Upper lobe of left lung (tissue), 6 donors: ENCODE measurements around the gene ITSN1. TPM values are rescaled to one million over a fixed set of nuclear protein-coding genes. Genes with fewer than 3 reads are reported as not detected.

ENCODE experiments used
- ATAC-seq, 2 donors: fragments of 200-7000 bp; cut with Tn5 transposase; one replicate each; pipeline ENCODE4 v1.9.1; 2022; ENCODE audit warnings: mild to moderate bottlenecking in 2 of 2, moderate library complexity in 2 of 2; ENCODE audit not compliant: low FRiP score in 2 of 2
- DNase-seq, 2 donors: peaks; one replicate each; pipeline ENCODE4 v3.0.0-alpha.2; 2019 to 2020
- H3K27ac ChIP-seq, 4 donors: fragments of 200-600 bp; sonication (generic); one replicate each; pipeline ENCODE4 v1.5.1; 2016 to 2019
- H3K27me3 ChIP-seq, 4 donors: fragments of 200-600 bp; sonication (generic); one replicate each; pipeline ENCODE4 v1.5.1; 2017 to 2019
- H3K36me3 ChIP-seq, 4 donors: fragments of 200-600 bp; sonication (generic); one replicate each; pipeline ENCODE4 v1.5.1; 2016 to 2019
- H3K4me1 ChIP-seq, 4 donors: fragments of 200-600 bp; sonication (generic); one replicate each; pipeline ENCODE4 v1.5.1; 2018 to 2019
- H3K4me3 ChIP-seq, 4 donors: fragments of 200-600 bp; sonication (generic); one replicate each; pipeline ENCODE4 v1.5.1; 2017 to 2019; ENCODE audit warnings: mild to moderate bottlenecking in 2 of 4, moderate library complexity in 1 of 4
- H3K9me3 ChIP-seq, 4 donors: fragments of 200-600 bp; sonication (generic); one replicate each; pipeline ENCODE4 v1.5.1; 2018 to 2019
- CTCF ChIP-seq, 6 experiments: fragments of 450-650 bp in 4 of 6; fragments of 200-600 bp in 2 of 6; sonication (generic) in 2 of 6; IDR thresholded peaks; one replicate each; pipeline ENCODE4 v1.5.1; 2016 to 2019; ENCODE audit warnings: antibody characterized with exemption in 6 of 6
- EP300 ChIP-seq, 4 donors: sonication (generic); formaldehyde crosslinking; IDR thresholded peaks; one replicate each; pipeline ENCODE4 v1.5.1; 2017; ENCODE audit warnings: antibody characterized with exemption in 4 of 4, control low read depth in 2 of 4
- POLR2A ChIP-seq, 4 donors: fragments of 450-650 bp; IDR thresholded peaks; one replicate each; pipeline ENCODE4 v1.5.1; 2016 to 2017; ENCODE audit warnings: antibody characterized with exemption in 4 of 4, mild to moderate bottlenecking in 2 of 4
- POLR2AphosphoS5 ChIP-seq, 2 donors: sonication (generic); formaldehyde crosslinking; IDR thresholded peaks; one replicate each; pipeline ENCODE4 v1.5.1; 2017; ENCODE audit warnings: antibody characterized with exemption in 2 of 2
- WGBS, 2 donors: methylation state at CpG; one replicate each; pipeline ENCODE4 v1.1.5; 2017 to 2018; 5-methylcytosine and 5-hydroxymethylcytosine counted together
- total RNA-seq, 6 donors: library from RNA; depleted of rRNA in 4 of 6; stranded (reverse); fragments of >200 nt in 4 of 6; gene quantifications; one replicate each; pipeline versions ENCODE4 v1.1.0 to v1.2.1, GENCODE V29; 2016 to 2021
- donor health status: DM: no; HTN: no; CAD: no; lungs with moderate emphysema.
- donor health status: DM: no; HTN: yes; CAD: no; lungs with severe emphysema.

Gene ITSN1
- total RNA-seq, 6 donors from 2014 or later: 19.3 to 103 (median 38.7) TPM

- Histone ChIP-seq H3K4me3 (no peak overlapping the region), H3K27me3 (no peaks in the 10 kb centered on the region), H3K4me1 (no peaks in the 10 kb centered on the region), H3K36me3 (peaks cover 0 to 4% (median 0%) of the 10 kb centered on the region in 4 donors), H3K27ac (no peak overlapping the region), H3K9me3 (no peaks in the 10 kb centered on the region)
- no peak for ATAC-seq
- DNase-seq: no peak
- TF ChIP-seq CTCF (IDR thresholded peaks at IDR 0.05) (no peak), POLR2AphosphoS5 (IDR thresholded peaks at IDR 0.05) (no peak), EP300 (IDR thresholded peaks at IDR 0.05) (no peak), POLR2A (IDR thresholded peaks at IDR 0.05) (no peak)
- WGBS, 2 donors: 88 to 93% methylated on average over 2 of the region's 2 CpGs
Observed at GRCh38 chr21:33734818-33735217, 92.5 kb downstream of the ITSN1 start.

GRCh38 chr21:33736569-33736968, 94.3 kb downstream of the ITSN1 start:
- Histone ChIP-seq H3K4me3 (no peak overlapping the region), H3K27ac (no peak overlapping the region), H3K27me3 (no peaks in the 10 kb centered on the region), H3K36me3 (peaks cover 0 to 4% (median 0%) of the 10 kb centered on the region in 4 donors), H3K4me1 (no peaks in the 10 kb centered on the region), H3K9me3 (no peaks in the 10 kb centered on the region)
- ATAC-seq (no peak), DNase-seq (no peak)
- TF ChIP-seq CTCF (IDR thresholded peaks at IDR 0.05) (no peak), POLR2A (IDR thresholded peaks at IDR 0.05) (no peak), POLR2AphosphoS5 (IDR thresholded peaks at IDR 0.05) (no peak), EP300 (IDR thresholded peaks at IDR 0.05) (no peak)
- 88 to 96% methylated on average over 3 of the region's 3 CpGs for WGBS, 2 donors

- Histone ChIP-seq H3K4me3 (no peak overlapping the region), H3K9me3 (no peaks in the 10 kb centered on the region), H3K36me3 (peaks cover 0 to 4% (median 0%) of the 10 kb centered on the region in 4 donors), H3K27ac (no peak overlapping the region), H3K27me3 (no peaks in the 10 kb centered on the region), H3K4me1 (no peaks in the 10 kb centered on the region)
- no peak for TF ChIP-seq POLR2A (IDR thresholded peaks at IDR 0.05)
- ATAC-seq (no peak), DNase-seq (no peak)
- 82 to 83% methylated on average over 5 of the region's 5 CpGs for WGBS, 2 donors
Observed at GRCh38 chr21:33739701-33740100, 97.4 kb downstream of the ITSN1 start.

- no peak overlapping the region for H3K27ac ChIP-seq
- no peak for TF ChIP-seq EP300 (IDR thresholded peaks at IDR 0.05)
- TF ChIP-seq POLR2A (IDR thresholded peaks at IDR 0.05): no peak
- no peak for TF ChIP-seq CTCF (IDR thresholded peaks at IDR 0.05)
- TF ChIP-seq POLR2AphosphoS5 (IDR thresholded peaks at IDR 0.05): no peak
- no peak for DNase-seq
- H3K36me3 ChIP-seq: no peaks in the 10 kb centered on the region
- H3K4me1 ChIP-seq: no peaks in the 10 kb centered on the region
- no peaks in the 10 kb centered on the region for H3K27me3 ChIP-seq
- H3K9me3 ChIP-seq: peaks cover 0 to 11% (median 3%) of the 10 kb centered on the region in 4 donors
- ATAC-seq: no peak
- WGBS, 2 donors: 97% methylated on average over 2 of the region's 2 CpGs
- no peak overlapping the region for H3K4me3 ChIP-seq
Observed at GRCh38 chr21:33747420-33747819, 105.1 kb downstream of the ITSN1 start.

- DNase-seq (no peak), ATAC-seq (no peak)
- no peaks in the 10 kb centered on the region for H3K4me1 ChIP-seq
- H3K27ac ChIP-seq: no peak overlapping the region
- H3K27me3 ChIP-seq: no peaks in the 10 kb centered on the region
- H3K4me3 ChIP-seq: no peak overlapping the region
- WGBS, 2 donors: 97 to 98% methylated on average over 3 of the region's 3 CpGs
- H3K9me3 ChIP-seq: peaks cover 0 to 11% (median 3%) of the 10 kb centered on the region in 4 donors
- TF ChIP-seq EP300 (IDR thresholded peaks at IDR 0.05) (no peak), CTCF (IDR thresholded peaks at IDR 0.05) (no peak), POLR2AphosphoS5 (IDR thresholded peaks at IDR 0.05) (no peak)
- H3K36me3 ChIP-seq: no peaks in the 10 kb centered on the region
Observed at GRCh38 chr21:33748903-33749302, 106.6 kb downstream of the ITSN1 start.
